Fibroblast of skin of scalp (primary cell): Measurements from ENCODE around the gene CATSPERD. TPM values are rescaled to one million over a fixed set of nuclear protein-coding genes. Genes with fewer than 3 reads are reported as not detected.

Experiments
- DNase-seq: peaks from one replicate; pipeline ENCODE4 v3.0.0-alpha.2; 2013
- polyA plus RNA-seq, 2 experiments: library from polyadenylated mRNA; unstranded; fragments of 120-200 nt; gene quantifications; one replicate each; pipeline ENCODE4 v1.2.1, GENCODE V29; 2013; ENCODE audit not compliant: insufficient read length in 2 of 2

Gene CATSPERD, protein sequence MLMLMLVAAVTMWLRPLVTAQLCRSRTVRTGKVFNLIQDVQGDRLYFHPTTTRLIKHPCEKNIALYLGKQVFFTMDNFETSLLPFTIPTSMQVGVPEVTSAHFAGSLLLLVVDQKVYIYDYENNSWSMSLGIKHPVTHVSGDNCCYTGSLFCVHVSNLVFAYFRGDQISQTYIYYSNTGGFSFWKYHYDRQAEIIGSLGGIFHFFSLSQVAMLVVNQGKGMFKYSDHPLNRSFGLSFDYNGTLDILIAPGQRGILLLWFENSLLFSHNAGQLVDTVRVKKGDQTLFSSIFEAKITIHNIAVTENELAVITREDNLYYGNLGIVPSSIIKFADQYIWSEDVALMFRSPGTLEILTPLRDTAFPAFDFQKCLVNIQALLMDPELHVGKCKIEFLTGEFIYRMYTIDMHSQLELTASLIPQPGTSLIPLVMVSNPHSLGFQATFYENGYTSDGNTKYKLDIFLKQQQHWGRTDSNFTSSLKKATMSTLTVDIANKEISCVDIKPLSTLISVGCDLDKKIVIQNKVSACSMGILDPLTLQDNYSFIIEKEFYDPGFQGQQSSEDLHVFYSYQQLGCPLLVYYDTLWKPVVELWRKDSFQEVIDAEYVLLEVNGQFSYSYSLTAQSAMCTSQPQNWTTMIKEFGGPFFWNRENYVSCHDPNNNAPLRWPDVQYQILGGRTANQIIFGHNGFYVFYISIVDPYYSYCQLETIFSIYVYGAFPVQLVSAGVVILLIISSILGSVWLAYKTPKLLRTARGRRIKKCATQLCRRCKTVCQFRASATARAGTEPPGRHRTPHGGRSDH
- not detected for polyA plus RNA-seq (2013, experiment 1 of 2; ENCODE audit: insufficient read length)
- not detected for polyA plus RNA-seq (2013, experiment 2 of 2; ENCODE audit: insufficient read length)

DNA sequence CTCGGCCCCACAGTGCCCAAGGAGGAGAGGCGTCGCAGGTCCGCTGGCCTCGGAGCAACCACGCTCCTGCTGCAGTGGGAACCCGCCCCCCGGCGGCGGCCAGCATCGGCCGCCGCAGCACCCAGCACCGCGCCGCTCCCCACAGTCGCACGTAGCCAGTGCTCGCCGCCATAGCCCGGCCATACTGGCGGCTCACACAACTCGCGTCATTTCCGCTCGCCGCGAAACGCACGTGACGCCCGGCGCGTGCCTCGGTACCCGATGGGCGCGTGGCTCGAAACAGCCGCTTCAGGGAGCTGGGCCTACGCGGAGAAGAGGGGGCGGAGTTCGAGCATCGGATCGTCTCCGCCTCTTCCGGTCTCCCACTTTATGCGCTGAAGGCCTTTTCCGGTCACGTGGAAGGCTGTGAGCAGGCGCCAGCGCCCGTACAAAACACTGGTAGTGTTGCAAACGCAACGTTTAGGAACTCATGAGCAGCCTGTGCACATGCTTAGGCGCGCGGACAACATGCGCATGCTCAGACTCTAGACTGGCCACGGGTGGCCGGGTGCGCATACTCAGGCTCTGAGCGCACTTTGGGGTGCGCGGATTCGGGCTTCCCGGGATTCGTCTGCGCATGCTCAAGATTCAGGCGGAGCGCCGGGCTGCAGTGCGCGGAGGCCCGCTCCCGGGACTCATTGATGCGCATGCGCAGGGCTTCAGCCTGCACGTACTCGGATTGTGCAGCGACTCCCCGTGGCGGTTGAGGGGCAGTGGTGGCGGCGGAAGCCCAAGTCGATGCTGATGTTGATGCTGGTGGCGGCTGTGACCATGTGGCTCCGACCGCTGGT is at the start of gene CATSPERD, which contains the start of gene LONP1:
TSS of gene CATSPERD (plus strand) at position 677 of the 830 bp plus-strand sequence. CDS start at position 778, 101 bp downstream.
TSS of gene LONP1 (minus strand) at position 186 of the 830 bp plus-strand sequence. CDS start at position 172, 14 bp downstream.
- peak; percentile 99 for DNase-seq

DNA sequence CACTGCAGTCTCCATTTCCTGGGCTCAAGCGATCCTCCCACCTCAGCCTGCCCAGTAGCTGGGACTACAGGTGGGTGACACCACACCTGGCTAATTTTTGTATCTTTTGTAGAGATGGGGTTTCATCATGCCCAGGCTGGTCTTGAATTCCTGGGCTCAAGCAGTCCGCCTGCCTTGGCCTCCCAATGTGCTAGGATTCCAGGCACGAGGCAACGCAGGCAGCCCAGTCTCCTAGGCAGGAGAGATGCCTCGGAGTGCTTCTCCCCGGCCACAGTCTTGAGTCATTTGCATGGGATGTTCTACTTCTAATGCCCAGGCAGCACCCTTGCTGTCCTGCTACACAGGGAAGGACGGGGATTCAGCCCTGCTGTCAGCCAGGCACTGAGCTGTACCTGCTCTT is 48.8 kb upstream of the CATSPERD start:
- DNase-seq: no peak

DNA sequence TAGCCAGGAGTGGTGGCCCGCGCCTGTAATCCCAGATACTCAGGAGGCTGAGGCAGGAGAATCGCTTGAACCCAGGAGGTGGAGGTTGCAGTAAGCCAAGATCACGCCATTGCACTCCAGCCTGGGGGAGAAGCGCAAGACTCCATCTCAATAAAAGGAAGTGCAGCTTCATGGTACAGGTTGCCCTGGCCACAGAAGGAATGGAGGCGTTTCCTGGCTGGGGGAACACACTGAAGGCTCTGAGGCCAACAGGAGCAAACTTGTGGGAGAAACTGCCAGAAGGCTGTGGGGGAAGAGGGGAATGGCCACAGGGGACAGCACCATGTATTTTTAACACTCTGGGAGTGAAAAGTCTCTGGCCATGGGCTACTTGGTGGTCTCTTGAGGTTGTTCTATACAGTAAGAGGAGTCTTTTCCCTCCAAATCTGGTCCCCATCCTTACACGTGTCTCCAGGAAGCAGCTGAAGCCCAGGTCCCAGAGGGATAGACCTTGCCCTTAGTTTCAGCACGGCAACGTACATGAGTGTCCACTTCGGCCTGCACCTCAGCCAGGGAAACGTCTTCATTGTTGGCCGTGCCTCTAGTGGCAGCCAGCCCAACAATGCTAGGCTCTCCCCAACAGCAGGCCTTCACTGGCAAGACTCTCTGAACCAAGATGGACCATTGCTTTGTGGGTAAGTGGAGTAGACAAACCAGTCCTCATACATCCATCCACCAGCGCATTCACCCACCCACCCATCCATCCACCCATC is 47.6 kb upstream of the CATSPERD start:
- DNase-seq: no peak

DNA sequence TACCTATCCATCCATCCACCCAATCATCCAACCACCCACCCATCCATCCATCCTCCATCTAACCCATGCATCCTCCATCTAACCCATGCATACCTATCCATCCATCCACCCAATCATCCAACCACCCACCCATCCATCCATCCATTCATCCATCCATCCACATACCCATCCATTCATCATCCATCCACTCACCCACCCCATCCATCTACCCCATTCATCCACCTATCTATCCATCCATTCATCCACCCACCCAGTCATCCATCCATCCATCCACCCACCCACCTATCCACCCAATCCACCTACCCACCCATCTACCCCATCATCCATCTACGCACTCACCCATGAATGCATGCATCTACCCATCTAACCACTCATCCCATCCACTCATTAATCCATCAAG is 46.7 kb upstream of the CATSPERD start:
- DNase-seq: no peak

DNA sequence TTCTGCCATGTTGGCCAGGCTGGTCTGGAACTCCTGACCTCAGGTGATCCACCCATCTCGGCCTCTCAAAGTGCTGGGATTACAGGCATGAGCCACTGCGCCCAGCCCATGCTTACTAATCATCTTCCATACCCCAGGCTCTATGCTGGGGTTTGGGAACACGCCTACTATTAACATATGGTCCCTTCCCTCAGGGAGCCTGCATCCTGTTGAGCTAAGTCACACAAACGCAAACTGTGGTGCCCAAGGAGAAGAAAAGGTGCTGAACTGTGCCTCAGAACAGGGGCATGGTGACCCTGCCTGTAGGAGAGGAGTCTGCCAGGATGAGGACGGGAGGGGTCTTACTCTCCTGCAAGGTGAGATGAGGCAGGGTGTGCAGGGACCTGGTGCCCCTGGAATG is 45.7 kb upstream of the CATSPERD start:
- DNase-seq: no peak

DNA sequence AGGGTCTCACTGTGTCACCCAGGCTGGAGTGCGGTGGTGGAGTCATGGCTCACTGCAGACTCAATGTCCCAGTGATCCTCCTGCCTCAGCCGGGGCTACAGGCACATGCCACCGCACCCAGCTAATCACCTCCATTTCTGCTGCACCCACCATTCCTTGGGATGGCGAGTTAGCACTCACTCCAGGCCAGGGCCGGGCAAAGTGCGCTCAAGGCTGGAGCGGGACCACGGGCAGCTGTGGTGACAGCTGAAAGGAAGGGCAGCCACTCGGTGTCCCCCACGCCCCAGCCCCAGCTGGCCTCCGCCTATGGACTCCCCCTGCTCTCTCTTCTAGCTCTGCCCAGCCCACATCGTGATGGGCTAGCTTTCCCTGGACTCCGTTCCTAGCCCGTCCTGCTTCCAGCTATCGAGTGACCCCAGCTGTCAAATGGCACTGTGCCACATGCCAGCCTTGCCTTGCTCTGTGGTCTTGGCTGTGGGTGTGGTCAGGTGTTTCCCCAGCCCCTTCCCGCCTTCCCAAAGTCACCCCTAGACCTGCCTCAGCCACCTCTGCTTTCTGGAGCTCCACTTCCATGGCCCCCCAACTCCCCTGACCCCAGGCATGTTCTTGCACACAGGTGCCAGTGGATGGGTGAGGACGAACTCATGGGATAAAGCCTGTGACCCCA is 44.2 kb upstream of the CATSPERD start:
- no peak for DNase-seq

DNA sequence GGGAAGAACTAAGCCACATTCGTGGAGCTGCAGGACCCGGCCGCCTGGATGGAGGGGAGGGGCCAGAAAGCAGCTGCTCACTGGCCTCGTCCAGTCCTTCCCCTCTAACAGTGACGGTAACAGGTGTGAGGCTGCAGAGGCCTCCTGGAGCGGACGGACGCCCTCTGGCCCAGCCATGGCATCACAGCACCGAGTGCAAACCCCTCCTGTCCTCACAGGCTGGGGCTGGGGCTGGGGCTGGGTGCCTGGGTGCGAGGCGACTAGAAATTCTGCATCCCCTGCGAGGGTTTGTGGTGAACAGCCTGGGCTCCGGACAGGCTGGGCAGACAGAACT is 43.7 kb upstream of the CATSPERD start:
- no peak for DNase-seq

DNA sequence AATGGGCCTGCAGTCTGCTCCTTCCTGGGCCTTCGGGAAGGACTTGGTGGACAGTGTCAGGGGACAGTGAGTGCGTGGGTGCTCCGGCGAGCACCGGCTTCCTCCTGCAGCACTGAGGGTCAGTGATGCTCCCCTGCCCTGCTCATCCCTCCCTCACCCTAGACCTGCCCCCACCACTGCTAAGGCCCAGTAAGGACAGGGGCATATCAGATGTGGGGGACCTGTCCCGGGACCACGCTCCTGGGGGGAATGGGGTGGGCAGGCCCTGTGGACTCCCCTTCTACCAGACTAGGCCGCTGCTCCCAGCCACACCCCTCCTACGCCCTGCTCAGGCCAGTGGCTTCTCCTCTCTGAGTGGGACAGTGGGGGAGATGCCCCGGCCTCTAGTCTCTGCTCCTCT is 43.3 kb upstream of the CATSPERD start:
- DNase-seq: no peak

DNA sequence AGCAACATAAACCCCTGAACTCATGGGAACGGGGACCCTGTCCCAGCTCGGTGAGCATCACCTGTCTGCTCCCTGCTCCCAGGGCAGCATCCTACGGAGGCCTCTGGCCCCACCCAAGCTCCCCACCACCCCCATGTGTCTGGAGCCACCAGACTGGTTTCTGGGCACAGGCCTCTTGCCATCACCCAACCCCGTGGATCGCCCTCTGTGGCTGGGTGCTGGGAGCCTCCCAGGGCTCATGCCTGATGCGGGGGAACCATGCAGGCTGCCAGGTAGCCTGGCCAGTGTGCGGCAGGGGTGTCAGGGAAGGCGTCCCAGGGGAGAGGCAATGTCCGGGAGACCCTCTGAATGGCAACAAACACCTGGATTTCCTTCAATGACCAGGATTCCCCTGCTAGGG is 42.9 kb upstream of the CATSPERD start:
- no peak for DNase-seq

DNA sequence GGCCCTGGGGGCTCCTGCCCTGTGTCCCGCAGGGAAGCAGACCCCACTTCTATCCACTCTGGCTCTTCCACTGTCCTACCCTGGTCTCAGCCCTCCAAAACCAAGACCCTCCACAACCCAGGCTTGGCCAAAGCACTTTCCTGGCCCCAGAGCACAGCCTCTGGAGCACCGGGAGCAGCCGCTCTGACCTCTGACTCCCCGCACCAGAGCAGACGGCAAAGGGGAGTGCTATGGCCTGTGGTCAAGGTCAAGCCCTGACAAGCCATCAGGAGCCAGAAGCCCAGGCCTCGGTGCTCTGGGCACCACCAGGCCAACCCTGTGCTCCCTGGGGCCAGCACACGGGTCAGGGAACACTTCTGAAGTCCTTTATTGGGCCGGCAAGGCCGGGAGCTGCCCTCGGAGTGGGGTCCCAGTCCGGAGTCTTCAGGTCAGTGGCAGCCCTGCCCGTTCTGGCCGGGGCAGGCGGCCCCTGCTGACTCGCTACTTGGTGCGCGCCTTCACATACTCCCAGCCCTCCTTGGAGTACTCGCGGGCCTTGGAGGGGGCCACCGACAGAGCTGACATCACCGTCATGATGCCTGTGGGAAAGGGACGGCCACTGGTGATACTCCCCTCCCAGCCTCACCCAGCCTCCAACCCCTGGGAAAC is 42.2 kb upstream of the CATSPERD start:
- DNase-seq: no peak

DNA sequence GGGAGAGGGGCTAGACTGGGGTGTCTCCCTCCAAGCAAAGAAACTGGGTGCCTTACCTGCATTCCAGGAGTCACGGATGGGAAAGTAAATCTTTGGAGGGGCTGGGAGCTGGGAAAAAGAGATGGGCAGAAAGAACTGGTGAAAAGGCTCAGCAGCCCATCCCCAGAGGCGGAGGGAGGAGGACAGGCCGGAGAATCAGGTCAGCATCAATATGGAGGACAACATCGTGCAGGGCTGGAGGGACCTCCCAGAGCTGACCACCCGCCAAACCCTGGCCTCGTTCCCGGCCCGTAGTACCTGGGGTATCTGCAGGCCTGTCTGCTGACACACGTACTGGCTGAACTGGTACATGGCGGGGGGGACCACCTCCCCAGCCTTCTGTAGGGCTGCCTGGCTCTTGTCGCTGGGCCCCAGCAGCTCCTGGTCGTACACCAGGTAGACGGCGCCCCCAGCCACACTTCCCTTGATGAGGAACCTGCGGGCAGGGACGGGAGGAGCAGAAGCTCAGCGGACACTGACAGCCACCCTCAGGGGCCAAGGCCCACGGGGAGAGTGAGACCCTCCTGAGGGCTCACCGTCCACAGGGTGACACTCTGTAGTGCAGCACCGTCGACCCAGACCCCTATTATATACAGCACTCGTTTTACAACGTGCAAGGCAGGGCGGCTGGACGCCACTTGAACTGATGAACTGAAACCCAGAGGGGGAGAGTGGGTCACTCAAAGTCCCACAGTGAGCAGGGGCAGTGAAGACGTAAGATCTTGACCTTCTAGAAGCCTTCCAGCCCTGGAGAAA is 41.0 kb upstream of the CATSPERD start:
- no peak for DNase-seq

DNA sequence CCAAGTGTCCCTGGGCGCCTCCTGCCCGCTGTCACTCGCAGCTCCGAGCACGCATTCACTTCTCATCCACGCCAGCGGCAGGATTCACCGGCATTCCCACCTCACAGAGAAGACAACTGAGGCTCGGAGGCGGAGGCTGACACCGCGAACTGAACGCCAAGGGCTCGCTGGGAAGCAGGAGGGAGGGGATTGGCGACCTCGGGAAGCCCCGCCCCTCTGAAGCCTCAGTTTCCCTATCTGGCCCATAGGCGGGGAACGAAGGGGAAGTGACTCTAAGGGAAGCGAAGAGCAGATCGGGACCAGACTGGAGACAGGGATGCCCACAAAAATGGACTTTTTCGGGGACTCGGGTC is 40.4 kb upstream of the CATSPERD start:
- peak; percentile 20 for DNase-seq

DNA sequence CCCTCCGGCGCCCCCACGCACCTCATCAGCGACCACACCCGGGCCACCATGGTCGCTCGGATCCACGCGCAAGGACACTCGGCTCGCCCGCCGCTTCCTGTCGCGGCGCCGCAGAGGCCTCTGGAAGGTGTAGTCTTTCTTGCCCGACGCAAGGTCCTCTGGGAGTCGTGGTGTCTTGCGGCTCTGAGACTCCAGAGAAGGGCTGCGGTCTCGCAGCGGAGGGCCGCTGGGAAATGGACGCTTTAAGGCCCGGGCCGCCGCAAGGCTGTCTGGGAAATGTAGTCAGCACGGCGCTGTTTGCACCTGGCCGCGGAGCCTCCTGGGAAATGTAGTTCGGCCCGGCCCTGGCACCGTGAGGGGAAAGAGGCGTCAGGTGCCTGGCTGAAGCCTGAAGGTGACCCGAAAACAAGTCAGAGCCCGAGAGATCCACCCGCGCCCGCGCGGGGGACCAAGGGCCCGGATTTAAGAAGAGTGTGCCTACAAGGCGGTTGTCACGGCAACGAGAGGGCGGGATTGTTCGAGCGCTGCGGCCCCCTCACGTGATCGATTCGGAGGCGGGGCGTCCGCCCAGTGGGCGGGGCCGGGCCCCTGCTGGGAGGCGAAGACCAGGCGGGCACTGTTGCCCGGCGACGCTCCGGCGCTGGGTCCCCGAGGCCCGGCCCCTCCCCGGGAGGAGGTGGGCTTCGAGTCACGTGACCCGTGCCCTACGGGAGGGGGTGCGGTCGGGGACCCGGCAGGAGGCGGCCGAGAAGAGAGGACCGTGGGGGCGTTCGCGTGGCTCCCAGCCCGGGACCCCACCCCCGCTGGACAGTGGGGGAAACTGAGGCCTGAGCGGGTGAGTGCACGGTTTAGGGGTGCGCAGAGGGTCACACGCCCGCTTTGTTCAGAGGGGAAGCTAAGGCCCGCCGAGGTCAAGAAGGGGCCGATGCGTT is 39.7 kb upstream of the CATSPERD start, which contains the start of the genes HSD11B1L and MICOS13:
TSS of gene HSD11B1L (plus strand) at position 591 of the 932 bp plus-strand sequence. CDS start 3,806 bp downstream, outside the sequence.
TSS of gene MICOS13 (minus strand) at position 80 of the 932 bp plus-strand sequence. CDS start at position 50, 30 bp downstream.
- DNase-seq: peak; percentile 99

DNA sequence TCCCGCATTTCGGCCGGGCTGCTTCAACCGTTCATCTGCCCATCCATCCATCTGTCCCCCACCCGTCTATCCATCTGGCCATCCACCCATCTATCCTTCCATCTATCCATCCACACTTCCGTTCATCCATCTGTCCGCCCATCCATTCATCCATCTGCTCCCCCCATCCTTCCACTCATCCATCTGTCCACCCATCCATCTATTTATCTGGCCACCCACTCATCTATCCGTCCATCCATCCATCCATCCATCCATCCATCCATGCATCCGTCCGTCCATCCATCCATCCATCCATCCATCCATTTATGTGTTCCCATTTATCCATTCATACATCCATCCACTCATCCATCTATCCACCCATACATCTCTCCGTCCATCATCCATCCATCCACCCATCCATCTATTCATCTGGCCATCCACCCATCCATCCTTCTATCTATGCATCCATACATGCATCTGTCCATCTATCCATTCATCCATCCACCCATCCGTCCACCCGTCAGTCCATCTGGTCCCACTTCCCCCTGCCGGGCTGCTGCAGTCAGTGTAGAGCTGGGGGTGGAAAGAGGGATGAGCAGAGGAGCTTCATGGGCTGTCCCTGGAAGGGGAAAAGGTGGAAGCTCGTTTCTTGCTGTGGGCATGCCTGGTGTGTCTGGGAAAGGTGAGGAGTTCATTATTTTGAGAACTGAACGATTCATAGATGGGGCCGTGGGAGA is 38.9 kb upstream of the CATSPERD start:
- DNase-seq: no peak

DNA sequence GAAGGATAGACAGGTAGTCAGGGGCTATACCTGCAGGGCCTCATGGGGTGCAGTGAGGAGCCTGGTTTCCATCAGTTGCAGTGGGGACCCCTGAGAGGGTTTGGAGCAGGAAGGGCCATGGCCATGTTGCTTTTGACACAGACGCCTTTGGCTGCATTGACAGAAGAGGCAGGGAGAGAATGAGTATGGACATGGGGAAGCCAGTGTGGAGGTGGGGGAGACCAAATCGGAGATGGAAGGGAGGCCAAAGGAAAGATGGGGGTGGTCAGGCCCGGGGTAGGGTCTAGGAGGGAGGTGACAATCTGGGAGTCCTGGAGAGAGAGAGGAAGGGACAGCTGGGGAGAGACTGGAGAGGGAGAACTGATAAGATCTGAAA is 38.3 kb upstream of the CATSPERD start:
- DNase-seq: no peak

DNA sequence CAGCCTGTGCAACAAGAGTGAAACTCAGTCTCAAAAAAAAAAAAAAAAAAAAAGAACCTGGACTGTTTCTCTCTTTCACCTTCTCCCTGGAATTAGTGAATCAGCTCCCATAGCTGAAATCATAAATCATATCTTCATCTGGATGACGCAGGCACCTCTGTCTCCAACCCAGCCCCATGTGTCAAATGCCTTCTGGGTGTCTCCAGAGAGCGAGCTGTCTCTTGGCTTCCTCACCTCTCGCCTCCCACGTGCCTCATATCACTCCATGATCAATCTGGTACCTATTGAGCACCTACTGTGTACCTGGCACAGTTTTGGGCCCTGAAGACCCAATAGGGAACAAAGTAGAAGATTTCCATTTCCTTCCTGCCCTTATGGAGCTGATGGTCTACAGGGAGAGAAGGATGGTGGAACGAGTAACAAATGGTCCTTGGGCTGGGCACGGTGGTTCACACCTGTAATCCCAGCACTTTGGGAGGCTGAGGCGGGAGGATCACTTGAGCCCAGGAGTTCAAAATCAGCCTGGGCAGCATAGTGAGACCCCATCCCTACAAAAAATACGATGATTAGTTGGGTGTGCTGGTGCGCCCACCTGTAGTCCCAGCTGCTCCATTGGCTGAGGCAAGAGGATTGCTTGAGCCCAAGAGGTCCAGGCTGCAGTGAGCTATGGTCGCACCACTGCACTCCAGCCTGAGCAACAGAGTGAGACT is 37.1 kb upstream of the CATSPERD start:
- DNase-seq: no peak
